SH-SY5Y (cell line): Measurements from ENCODE around the gene CCDC73.

Source experiments
- GATA2 ChIP-seq: IDR thresholded peaks from 2 replicates; pipeline ENCODE4 v1.6.1; 2011; ENCODE audit warnings: mild to moderate bottlenecking, low read depth, low read length
- GATA3 ChIP-seq: IDR thresholded peaks from 2 replicates; pipeline ENCODE4 v1.6.1; 2011; ENCODE audit warnings: low read depth, mild to moderate bottlenecking, low read length, moderate library complexity

DNA sequence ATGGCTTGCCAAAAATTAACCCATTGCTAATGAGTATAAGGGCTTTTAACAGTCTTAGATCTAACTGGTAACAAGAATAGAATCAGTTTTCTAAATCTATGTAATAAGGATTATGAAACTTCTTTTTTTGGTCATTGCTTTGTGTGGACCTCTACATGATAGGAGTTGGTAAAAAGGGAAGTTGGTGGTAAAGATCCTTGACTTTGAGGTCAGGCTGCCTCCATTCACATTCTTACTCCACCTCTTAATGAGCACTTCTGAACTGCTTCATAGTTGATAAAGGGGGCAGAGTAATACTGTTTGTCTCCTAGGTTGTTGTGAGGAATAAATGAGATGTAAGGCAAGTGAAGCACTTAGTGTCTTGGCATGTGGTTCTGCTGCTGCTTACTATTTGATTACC lies 200.2 kb downstream of the CCDC73 start:
- TF ChIP-seq GATA3, result no peak
- TF ChIP-seq GATA2, result no peak
